Naive thymus-derived CD4-positive, alpha-beta T cell (primary cell): ENCODE results near the gene C2orf80. TPM values are rescaled to one million over a fixed set of nuclear protein-coding genes. Genes with fewer than 3 reads are reported as not detected.

Experiments used
- ATAC-seq: fragments of 150-1000 bp; cut with Tn5 transposase; 2 replicates; pipeline ENCODE4 v1.10.0; 2021; ENCODE audit warnings: mild to moderate bottlenecking, moderate library complexity
- CTCF ChIA-PET: fragments of 350-600 bp; sonication (Branson Sonifier 250); formaldehyde crosslinking; loops from one replicate; lab custom pipeline; 2021; ENCODE audit warnings: antibody characterized with exemption; lab: Charles Lee
- POLR2A ChIA-PET: fragments of 350-600 bp; sonication (Branson Sonifier 250); formaldehyde crosslinking; loops from one replicate; lab custom pipeline; 2021; ENCODE audit warnings: antibody characterized with exemption, inconsistent platforms; lab: Charles Lee
- DNase-seq, 9 donors: peaks; one replicate each; pipeline versions ENCODE4 v3.0.0 to v3.0.0-alpha.2; 2020 to 2022; ENCODE audit warnings: mixed read lengths in 1 of 9
- H3K27ac ChIP-seq: one replicate; pipeline ENCODE4 v1.7.0; 2013; ENCODE audit warnings: mild to moderate bottlenecking, low read depth, low read length, moderate library complexity
- H3K27me3 ChIP-seq, 2 donors: one replicate each; pipeline ENCODE4 v1.7.0; 2013; ENCODE audit warnings: low read length in 2 of 2, mild to moderate bottlenecking in 2 of 2, moderate library complexity in 2 of 2; ENCODE audit not compliant: control insufficient read depth in 2 of 2, insufficient read depth in 2 of 2
- H3K36me3 ChIP-seq, 3 experiments: 1 replicate in 2 of 3; 2 replicates in 1 of 3; pipeline ENCODE4 v1.7.0; 2013; ENCODE audit warnings: low read length in 3 of 3, mild to moderate bottlenecking in 3 of 3, moderate library complexity in 1 of 3; ENCODE audit not compliant: insufficient read depth in 3 of 3, control insufficient read depth in 2 of 3
- H3K4me1 ChIP-seq, 2 donors: one replicate each; pipeline ENCODE4 v1.7.0; 2013; ENCODE audit warnings: low read length in 2 of 2, mild to moderate bottlenecking in 2 of 2, moderate library complexity in 1 of 2; ENCODE audit not compliant: control insufficient read depth in 2 of 2, insufficient read depth in 2 of 2
- H3K4me3 ChIP-seq: 2 replicates; pipeline ENCODE4 v1.7.0; 2013; ENCODE audit warnings: mild to moderate bottlenecking, low read length
- H3K9me3 ChIP-seq, 3 experiments: 1 replicate in 2 of 3; 2 replicates in 1 of 3; pipeline ENCODE4 v1.7.0; 2013; ENCODE audit warnings: low read length in 3 of 3; ENCODE audit not compliant: control insufficient read depth in 2 of 3
- H3K27ac Mint-ChIP-seq, 9 donors: one replicate each; pipeline ENCODE4 v1.8.0; 2020 to 2022; ENCODE audit warnings: mixed read lengths in 9 of 9, mild to moderate bottlenecking in 8 of 9, moderate library complexity in 5 of 9, inconsistent platforms in 2 of 9
- H3K27me3 Mint-ChIP-seq, 5 donors: one replicate each; pipeline ENCODE4 v1.8.0; 2021 to 2022; ENCODE audit warnings: mixed read lengths in 5 of 5, mild to moderate bottlenecking in 1 of 5
- H3K36me3 Mint-ChIP-seq, 5 donors: one replicate each; pipeline ENCODE4 v1.8.0; 2020 to 2022; ENCODE audit warnings: mixed read lengths in 5 of 5, mild to moderate bottlenecking in 3 of 5, inconsistent platforms in 1 of 5
- H3K4me1 Mint-ChIP-seq, 7 donors: one replicate each; pipeline ENCODE4 v1.8.0; 2020 to 2022; ENCODE audit warnings: mixed read lengths in 7 of 7, mild to moderate bottlenecking in 3 of 7, inconsistent platforms in 1 of 7
- H3K4me3 Mint-ChIP-seq, 10 donors: one replicate each; pipeline ENCODE4 v1.8.0; 2020 to 2022; ENCODE audit warnings: mild to moderate bottlenecking in 10 of 10, mixed read lengths in 10 of 10, moderate library complexity in 6 of 10, inconsistent platforms in 2 of 10
- H3K9me3 Mint-ChIP-seq, 11 donors: one replicate each; pipeline ENCODE4 v1.8.0; 2020 to 2022; ENCODE audit warnings: mixed read lengths in 11 of 11, mild to moderate bottlenecking in 4 of 11, inconsistent platforms in 1 of 11, moderate library complexity in 1 of 11
- intact Hi-C, 2 donors: fragments of 100-400 bp; cut with micrococcal nuclease; formaldehyde crosslinking; loops; one replicate each; pipeline ENCODE4 v1.15.1; 2023
- polyA plus RNA-seq, 2 donors: library from polyadenylated mRNA; unstranded; fragments of 300-500 nt; fragmentation: Illumina TruSeq; gene quantifications; one replicate each; pipeline ENCODE4 v1.2.3, GENCODE V29; 2021
- total RNA-seq, 6 experiments: library from RNA in 5 of 6; stranded (reverse) in 5 of 6; gene quantifications; 1 replicate in 5 of 6; 2 replicates in 1 of 6; pipeline ENCODE4 v1.2.3 and lab custom pipeline; 2021 to 2026

C2orf80 gene
- total and polyA plus RNA-seq, 7 experiments from 2014 or later = not detected

DNA sequence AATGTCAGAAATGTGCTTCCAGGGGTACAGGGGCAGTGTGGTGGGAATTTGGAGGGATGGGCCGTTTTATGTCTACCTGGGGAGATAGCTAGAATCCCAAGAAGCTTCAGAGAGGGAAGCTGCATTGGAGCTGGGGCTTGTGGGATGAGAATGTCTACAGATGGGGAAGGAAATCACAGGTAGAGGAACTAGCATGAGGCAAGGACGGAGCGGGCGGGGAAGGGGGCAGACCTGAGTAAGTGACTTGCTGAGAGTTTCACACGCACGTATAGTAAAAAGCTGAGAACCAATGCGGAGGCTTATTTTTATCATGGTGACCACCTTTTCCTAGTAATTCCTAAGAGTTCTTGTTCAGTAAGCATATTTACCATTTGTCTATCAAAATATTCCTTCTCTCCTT is 6.3 kb downstream of the C2orf80 start:
- Histone ChIP-seq H3K27ac (no peak overlapping the region), H3K9me3 (no peaks in the 10 kb centered on the region), H3K27me3 (no peaks in the 10 kb centered on the region), H3K4me1 (no peaks in the 10 kb centered on the region), H3K4me3 (no peak overlapping the region), H3K36me3 (no peaks in the 10 kb centered on the region)
- DNase-seq = no peak
- Mint-ChIP-seq H3K4me3 (no peak overlapping the region), H3K36me3 (no peaks in the 10 kb centered on the region), H3K4me1 (peaks cover 0 to under 1% (median 0%) of the 10 kb centered on the region in 7 donors), H3K27me3 (peaks cover 5 to 31% (median 17%) of the 10 kb centered on the region in 5 donors), H3K27ac (peak overlapping the region in 1 of 9 donors; percentile 57), H3K9me3 (peaks cover 0 to 2% (median 0%) of the 10 kb centered on the region in 11 donors)
- ChIA-PET CTCF (interaction anchor here (0.7 kb wide), 1 partner anchor 8 kb away, joined by 3 read pairs; no protein-coding TSS in a partner anchor), POLR2A (no interaction called here)
- intact Hi-C loops = no loop called here
- ATAC-seq = no peak

DNA sequence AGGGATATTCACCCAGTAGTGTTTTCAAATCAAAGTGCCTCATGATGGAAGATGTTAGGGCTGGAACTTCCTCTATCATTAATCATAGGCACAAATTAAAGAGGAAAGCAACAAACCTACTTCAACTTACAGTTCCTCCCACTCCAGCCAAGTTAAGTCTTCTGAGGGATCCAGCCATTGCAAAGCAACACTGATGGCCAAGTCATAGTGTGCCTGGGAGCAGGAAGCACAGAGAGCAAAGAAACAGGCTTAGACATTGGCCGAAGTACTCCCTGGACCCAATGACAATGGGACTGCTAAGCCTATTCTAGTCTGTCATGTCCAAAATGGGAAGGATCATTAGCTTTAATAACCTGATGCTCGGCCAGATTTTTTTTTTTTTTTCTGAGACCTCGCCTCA is 7.0 kb downstream of the C2orf80 start:
- H3K27ac ChIP-seq = no peak overlapping the region
- POLR2A ChIA-PET = no interaction called here
- H3K36me3 ChIP-seq = no peaks in the 10 kb centered on the region
- H3K9me3 Mint-ChIP-seq = peaks cover 0 to 2% (median 0%) of the 10 kb centered on the region in 11 donors
- H3K4me1 Mint-ChIP-seq = no peaks in the 10 kb centered on the region
- H3K27ac Mint-ChIP-seq = no peak overlapping the region
- ATAC-seq (no peak), DNase-seq (no peak)
- no peaks in the 10 kb centered on the region for H3K27me3 ChIP-seq
- H3K36me3 Mint-ChIP-seq = no peaks in the 10 kb centered on the region
- H3K27me3 Mint-ChIP-seq = peaks cover 5 to 31% (median 17%) of the 10 kb centered on the region in 5 donors
- CTCF ChIA-PET = no interaction called here
- no peak overlapping the region for H3K4me3 Mint-ChIP-seq
- H3K4me3 ChIP-seq = no peak overlapping the region
- intact Hi-C loops = no loop called here
- no peaks in the 10 kb centered on the region for H3K9me3 ChIP-seq
- no peaks in the 10 kb centered on the region for H3K4me1 ChIP-seq

DNA sequence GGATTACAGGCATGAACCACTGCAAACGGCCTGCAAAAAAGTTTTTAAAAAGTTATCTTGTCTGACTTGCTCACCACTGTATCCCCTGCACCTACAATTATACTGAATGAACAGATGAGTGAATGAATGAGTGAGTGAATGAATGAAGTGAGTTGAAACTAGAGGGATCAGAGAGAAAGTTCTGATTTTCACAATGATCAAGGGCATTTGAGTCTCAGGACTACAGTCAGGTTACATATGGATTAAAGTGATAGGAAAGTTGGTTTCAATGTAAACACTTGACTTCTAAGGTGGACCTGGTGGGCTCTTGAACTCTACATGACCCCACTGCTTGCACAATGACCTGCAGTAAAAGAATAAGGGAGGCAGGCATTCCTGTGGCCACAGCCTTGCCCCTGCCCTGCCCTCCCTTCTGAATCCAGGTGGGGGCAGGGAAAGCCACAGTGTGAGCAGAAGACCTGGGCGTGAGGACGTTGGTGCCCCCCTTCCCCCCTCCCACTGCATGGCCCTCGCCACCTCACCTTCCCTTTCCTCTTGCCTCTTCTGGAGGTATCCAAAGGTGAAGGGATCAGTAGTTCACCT is 10.7 kb downstream of the C2orf80 start:
- intact Hi-C loops = loop anchor here (5.0 to 10.0 kb wide), 2 partner anchors 88 to 176 kb away; partner anchors contain the start of gene PIKFYVE (in 1 of the 2)
- Mint-ChIP-seq H3K4me1 (peaks cover 0 to 6% (median 4%) of the 10 kb centered on the region in 7 donors), H3K9me3 (peaks cover 0 to 2% (median 0%) of the 10 kb centered on the region in 11 donors), H3K27me3 (peaks cover 7 to 21% (median 14%) of the 10 kb centered on the region in 5 donors), H3K27ac (no peak overlapping the region), H3K4me3 (no peak overlapping the region), H3K36me3 (no peaks in the 10 kb centered on the region)
- Histone ChIP-seq H3K36me3 (no peaks in the 10 kb centered on the region), H3K27ac (no peak overlapping the region), H3K4me3 (no peak overlapping the region), H3K9me3 (no peaks in the 10 kb centered on the region), H3K27me3 (no peaks in the 10 kb centered on the region), H3K4me1 (no peaks in the 10 kb centered on the region)
- ChIA-PET CTCF (no interaction called here), POLR2A (no interaction called here)
- no peak for ATAC-seq
- no peak for DNase-seq

DNA sequence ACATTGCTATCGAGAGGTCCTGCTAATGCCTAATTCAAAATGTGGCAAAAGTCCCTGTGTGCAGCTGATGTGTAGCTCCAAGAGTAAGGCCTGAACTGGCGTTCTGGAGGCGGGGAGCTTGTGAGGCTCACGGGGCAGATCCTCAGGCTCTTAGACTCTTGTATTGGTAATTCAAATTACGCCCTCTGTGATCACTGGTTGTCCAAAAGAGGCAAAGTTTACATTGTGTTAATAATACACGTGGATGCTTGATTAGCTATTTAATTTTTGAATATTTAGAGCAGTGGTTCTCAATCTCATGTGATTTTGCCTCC is 14.0 kb downstream of the C2orf80 start:
- DNase-seq = no peak
- Histone ChIP-seq H3K27ac (no peak overlapping the region), H3K36me3 (no peaks in the 10 kb centered on the region), H3K9me3 (no peaks in the 10 kb centered on the region), H3K4me3 (no peak overlapping the region), H3K4me1 (no peaks in the 10 kb centered on the region), H3K27me3 (no peaks in the 10 kb centered on the region)
- Mint-ChIP-seq H3K36me3 (no peaks in the 10 kb centered on the region), H3K27ac (no peak overlapping the region), H3K27me3 (peaks cover 2 to 20% (median 10%) of the 10 kb centered on the region in 5 donors), H3K9me3 (peaks cover 0 to 2% (median 0%) of the 10 kb centered on the region in 11 donors), H3K4me3 (peak overlapping the region in 1 of 10 donors; percentile 12), H3K4me1 (peaks cover 0 to 6% (median 4%) of the 10 kb centered on the region in 7 donors)
- CTCF ChIA-PET = interaction anchor here (0.5 to 1.9 kb wide), 8 partner anchors 8 to 1775 kb away, joined by 3 to 6 read pairs (median 3); no protein-coding TSS in a partner anchor
- POLR2A ChIA-PET = interaction anchor here (0.6 kb wide), 1 partner anchor 79 kb away, joined by 3 read pairs; no protein-coding TSS in a partner anchor
- intact Hi-C loops = loop anchor here (1.0 to 10.0 kb wide), 5 partner anchors 79 to 1785 kb away; partner anchors contain the start of gene PIKFYVE (in 2 of the 2)
- ATAC-seq = no peak

DNA sequence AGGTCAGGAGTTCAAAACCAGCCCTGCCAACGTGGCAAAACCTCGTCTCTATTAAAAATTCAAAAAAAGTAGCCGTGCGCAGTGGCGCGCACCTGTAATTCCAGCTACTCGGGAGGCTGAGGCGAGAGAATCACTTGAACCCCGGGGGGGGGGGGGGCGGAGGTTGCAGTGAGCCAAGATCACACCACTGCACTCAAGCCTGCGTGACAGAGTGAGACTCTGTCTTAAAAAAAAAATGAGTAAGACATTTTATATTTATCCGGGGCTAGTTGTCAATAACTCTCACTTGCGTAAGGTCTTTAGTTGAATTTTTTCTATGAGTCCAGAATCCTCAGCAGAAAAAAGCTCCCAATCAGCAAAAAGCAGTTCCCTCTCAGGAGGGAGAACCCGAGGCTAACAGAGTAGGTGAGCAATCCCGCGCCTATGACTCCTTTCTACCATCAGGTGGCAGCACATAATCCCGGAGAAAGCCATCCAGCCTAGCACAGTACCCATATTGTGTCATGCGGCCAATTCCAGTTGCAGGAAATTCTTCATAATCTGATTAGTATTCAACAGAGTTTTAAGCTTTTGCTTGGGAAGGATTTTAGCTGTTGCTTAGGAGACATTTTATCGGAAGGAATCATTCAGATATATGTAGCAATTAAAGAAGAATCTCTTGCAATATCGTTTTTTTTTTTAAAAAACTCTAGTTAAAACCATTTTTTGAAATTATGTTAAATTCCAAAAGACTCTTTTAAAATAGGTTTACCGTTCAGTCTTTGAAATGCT is 14.6 kb downstream of the C2orf80 start:
- no peaks in the 10 kb centered on the region for H3K9me3 ChIP-seq
- ChIA-PET CTCF (interaction anchor here (0.5 to 1.9 kb wide), 8 partner anchors 9 to 1775 kb away, joined by 3 to 6 read pairs (median 3); no protein-coding TSS in a partner anchor), POLR2A (interaction anchor here (0.6 kb wide), 2 partner anchors 79 to 1922 kb away, joined by 3 read pairs; no protein-coding TSS in a partner anchor)
- Mint-ChIP-seq H3K4me1 (peaks cover 0 to 6% (median 4%) of the 10 kb centered on the region in 7 donors), H3K36me3 (no peaks in the 10 kb centered on the region), H3K4me3 (no peak overlapping the region), H3K27me3 (peaks cover 2 to 20% (median 11%) of the 10 kb centered on the region in 5 donors), H3K9me3 (peaks cover 0 to 2% (median 0%) of the 10 kb centered on the region in 11 donors), H3K27ac (no peak overlapping the region)
- H3K36me3 ChIP-seq = no peaks in the 10 kb centered on the region
- no peaks in the 10 kb centered on the region for H3K27me3 ChIP-seq
- no peak overlapping the region for H3K27ac ChIP-seq
- intact Hi-C loops = loop anchor here (1.0 to 10.0 kb wide), 5 partner anchors 79 to 1786 kb away; partner anchors contain the start of gene PIKFYVE (in 2 of the 2)
- H3K4me1 ChIP-seq = no peaks in the 10 kb centered on the region
- ATAC-seq (peak; percentile 93), DNase-seq (peak; percentile 7 to 59 (median 45))
- no peak overlapping the region for H3K4me3 ChIP-seq

DNA sequence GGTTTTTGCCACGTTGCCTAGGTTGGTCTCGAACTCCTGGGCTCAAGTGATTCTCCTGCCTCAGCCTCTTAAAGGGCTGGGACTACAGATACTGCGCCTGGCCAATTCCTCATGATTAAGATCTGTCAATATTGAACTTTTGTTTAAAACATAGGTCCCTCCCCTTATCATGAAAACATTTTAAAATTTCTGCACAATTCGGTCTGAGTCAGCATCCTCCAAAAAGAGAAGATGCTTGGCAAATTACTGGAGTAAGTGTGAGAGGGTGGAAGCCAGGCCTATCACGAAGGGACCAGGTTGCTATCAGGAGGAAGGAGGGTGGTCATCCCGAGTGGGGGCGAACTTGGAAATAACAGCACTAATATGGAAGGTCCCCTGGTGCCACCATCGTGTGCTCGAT is 15.7 kb downstream of the C2orf80 start:
- CTCF ChIA-PET = no interaction called here
- ATAC-seq = no peak
- intact Hi-C loops = loop anchor here in 1 of 2 donors (2.0 to 10.0 kb wide), 2 partner anchors 181 to 1787 kb away; no protein-coding TSS in a partner anchor
- H3K4me1 ChIP-seq = no peaks in the 10 kb centered on the region
- H3K9me3 Mint-ChIP-seq = no peaks in the 10 kb centered on the region
- POLR2A ChIA-PET = interaction anchor here (0.6 kb wide), 1 partner anchor 1924 kb away, joined by 3 read pairs; no protein-coding TSS in a partner anchor
- H3K4me1 Mint-ChIP-seq = peaks cover 0 to 6% (median 4%) of the 10 kb centered on the region in 7 donors
- no peak for DNase-seq
- peaks cover 5 to 21% (median 17%) of the 10 kb centered on the region in 5 donors for H3K27me3 Mint-ChIP-seq
- H3K36me3 Mint-ChIP-seq = no peaks in the 10 kb centered on the region
- no peak overlapping the region for H3K27ac ChIP-seq
- no peaks in the 10 kb centered on the region for H3K36me3 ChIP-seq
- H3K9me3 ChIP-seq = no peaks in the 10 kb centered on the region
- no peaks in the 10 kb centered on the region for H3K27me3 ChIP-seq
- H3K4me3 Mint-ChIP-seq = no peak overlapping the region
- H3K4me3 ChIP-seq = no peak overlapping the region
- H3K27ac Mint-ChIP-seq = no peak overlapping the region
